ENCODE results near the gene ERN1. TPM values are rescaled to one million over a fixed set of nuclear protein-coding genes. Genes with fewer than 3 reads are reported as not detected.

ERN1 gene
- total and polyA plus RNA-seq, 8 donors, result 10.6 to 45.0 (median 11.5) TPM

DNA sequence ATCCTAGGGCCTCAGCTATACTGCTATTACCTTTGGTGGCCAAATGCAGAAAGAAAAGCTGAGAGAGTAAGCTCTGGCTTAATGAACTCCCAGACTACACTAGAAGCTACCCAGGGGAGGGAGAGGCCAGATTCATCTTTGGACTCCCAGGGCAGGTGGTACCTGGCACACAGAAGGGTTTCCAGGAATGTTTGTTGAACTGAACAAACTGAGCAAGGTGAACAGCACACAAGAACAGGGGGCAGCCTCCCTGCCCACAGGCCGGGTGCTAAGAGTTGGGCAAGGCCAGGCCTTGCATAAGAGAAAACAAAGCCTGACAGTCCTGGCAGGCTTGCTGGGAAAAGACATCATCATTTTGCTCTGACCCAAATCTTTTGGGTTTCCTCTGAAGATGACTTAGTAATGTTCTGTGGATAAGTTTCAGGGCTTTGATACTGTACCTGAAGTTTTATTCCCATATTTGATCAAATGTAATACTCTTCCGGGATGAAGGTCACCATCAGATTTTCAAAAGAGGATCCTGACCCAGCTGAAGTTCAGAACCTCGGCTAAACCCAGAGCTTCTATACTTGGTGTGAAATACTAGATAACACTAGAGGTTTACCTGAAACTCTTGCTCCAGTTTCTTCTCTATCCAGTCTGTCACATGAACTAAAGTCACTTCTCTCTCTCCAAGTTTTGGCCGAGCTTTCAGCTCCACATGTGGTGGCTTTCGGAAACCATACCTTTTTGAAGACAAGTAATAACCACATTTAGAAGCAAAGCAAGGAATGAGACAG lies 20.5 kb upstream of the ERN1 start:
- Histone ChIP-seq H3K27me3 (no peaks in the 10 kb centered on the region), H3K4me3 (no peak overlapping the region), H3K4me1 (peaks cover 32 to 68% of the 10 kb centered on the region in 2 donors), H3K9me3 (no peaks in the 10 kb centered on the region), H3K27ac (peak overlapping the region; percentile 8 to 69), H3K36me3 (peaks cover 0 to 34% of the 10 kb centered on the region in 2 donors)
- peak; percentile 15 for ATAC-seq
- intact Hi-C loops (cut with DNase I), result loop anchor here in 1 of 2 donors (10.0 kb wide), 1 partner anchor 114 kb away; the partner anchor contains the start of gene TEX2
- DNase-seq, result peak in 1 of 4 donors; percentile 60
- TF ChIP-seq, protein P1, sequence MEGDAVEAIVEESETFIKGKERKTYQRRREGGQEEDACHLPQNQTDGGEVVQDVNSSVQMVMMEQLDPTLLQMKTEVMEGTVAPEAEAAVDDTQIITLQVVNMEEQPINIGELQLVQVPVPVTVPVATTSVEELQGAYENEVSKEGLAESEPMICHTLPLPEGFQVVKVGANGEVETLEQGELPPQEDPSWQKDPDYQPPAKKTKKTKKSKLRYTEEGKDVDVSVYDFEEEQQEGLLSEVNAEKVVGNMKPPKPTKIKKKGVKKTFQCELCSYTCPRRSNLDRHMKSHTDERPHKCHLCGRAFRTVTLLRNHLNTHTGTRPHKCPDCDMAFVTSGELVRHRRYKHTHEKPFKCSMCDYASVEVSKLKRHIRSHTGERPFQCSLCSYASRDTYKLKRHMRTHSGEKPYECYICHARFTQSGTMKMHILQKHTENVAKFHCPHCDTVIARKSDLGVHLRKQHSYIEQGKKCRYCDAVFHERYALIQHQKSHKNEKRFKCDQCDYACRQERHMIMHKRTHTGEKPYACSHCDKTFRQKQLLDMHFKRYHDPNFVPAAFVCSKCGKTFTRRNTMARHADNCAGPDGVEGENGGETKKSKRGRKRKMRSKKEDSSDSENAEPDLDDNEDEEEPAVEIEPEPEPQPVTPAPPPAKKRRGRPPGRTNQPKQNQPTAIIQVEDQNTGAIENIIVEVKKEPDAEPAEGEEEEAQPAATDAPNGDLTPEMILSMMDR (IDR thresholded peaks at IDR 0.05), result no peak

DNA sequence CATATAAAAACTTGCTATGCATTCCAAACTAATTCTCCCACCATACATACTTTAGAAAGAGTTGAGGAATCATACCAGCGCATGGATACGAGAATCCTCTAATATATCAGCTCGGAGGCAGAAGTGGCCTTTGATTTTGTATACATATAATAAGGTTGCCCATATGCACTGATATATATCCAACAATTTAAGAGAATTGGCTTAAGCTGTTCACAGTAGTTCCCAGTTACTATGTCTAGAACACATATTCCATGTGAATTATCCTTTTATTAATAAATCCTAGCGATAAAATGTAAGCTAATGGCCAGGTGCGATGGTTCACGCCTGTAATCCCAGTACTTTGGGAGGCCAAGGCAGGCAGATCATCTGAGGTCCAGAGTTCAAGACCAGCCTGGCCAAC lies 19.3 kb upstream of the ERN1 start:
- peaks cover 23 to 65% of the 10 kb centered on the region in 2 donors for H3K4me1 ChIP-seq
- ATAC-seq (no peak), DNase-seq (no peak)
- H3K36me3 ChIP-seq, result peaks cover 0 to 28% of the 10 kb centered on the region in 2 donors
- intact Hi-C loops (cut with DNase I), result no loop called here
- H3K4me3 ChIP-seq, result no peak overlapping the region
- TF ChIP-seq, protein P1 (IDR thresholded peaks at IDR 0.05), result no peak
- peak overlapping the region in 1 of 2 donors; percentile 88 for H3K27ac ChIP-seq
- H3K9me3 ChIP-seq, result no peaks in the 10 kb centered on the region
- no peaks in the 10 kb centered on the region for H3K27me3 ChIP-seq

DNA sequence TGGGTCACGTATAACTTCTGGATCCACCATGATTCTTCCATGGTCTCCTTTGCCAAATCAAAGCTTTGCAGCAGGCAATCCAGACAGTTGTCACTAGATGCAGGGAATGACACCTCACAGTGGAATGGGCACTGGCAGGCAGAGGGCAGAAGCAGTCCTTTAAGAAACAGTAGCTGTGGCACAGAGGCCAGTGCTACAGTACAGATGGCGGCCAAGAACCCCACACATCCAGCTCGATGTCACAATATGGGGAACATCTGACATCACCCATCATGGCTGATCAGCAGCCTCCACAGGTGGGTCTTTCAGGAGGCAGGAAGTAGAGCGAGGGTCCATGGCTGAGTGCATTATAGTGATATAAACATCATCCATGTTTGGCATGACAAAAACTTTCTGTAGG lies 18.8 kb upstream of the ERN1 start:
- Histone ChIP-seq H3K4me1 (peaks cover 20 to 60% of the 10 kb centered on the region in 2 donors), H3K4me3 (no peak overlapping the region), H3K27ac (peak overlapping the region in 1 of 2 donors; percentile 88), H3K9me3 (no peaks in the 10 kb centered on the region), H3K36me3 (peaks cover 0 to 24% of the 10 kb centered on the region in 2 donors), H3K27me3 (no peaks in the 10 kb centered on the region)
- TF ChIP-seq, protein P1 (IDR thresholded peaks at IDR 0.05), result no peak
- ATAC-seq (no peak), DNase-seq (no peak)
- intact Hi-C loops (cut with DNase I), result no loop called here

DNA sequence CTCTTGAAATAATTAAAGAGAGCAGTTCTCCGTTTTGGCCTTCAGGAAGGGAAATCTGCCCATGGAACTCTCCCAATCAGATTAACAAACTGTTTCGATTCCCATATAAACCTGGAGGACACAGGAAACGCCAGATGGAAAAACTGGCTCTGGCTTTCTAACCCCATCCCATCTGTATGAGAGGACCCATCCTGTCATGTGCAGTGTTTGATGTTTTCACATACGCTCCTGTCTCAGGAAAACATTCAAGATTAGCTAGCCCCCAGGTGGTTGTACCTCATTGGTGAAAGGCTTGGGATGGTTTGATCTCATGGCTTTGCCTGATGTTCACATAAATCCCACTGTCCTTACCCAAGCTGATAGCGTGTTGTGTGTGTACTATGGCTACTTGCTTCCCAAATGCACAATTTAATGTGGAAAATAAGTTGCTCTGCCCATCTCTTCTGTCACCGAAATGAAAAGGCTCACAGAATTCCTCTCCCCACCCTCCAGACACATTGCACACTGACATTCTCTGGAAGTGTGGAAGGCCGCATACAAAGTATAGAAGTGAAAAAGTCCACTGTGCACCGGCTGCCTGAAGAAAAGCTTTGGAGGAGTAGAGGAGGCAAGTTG lies 18.2 kb upstream of the ERN1 start:
- Histone ChIP-seq H3K27ac (peak overlapping the region in 1 of 2 donors; percentile 88), H3K36me3 (peaks cover 0 to 19% of the 10 kb centered on the region in 2 donors), H3K4me3 (no peak overlapping the region), H3K4me1 (peaks cover 20 to 54% of the 10 kb centered on the region in 2 donors), H3K27me3 (no peaks in the 10 kb centered on the region), H3K9me3 (no peaks in the 10 kb centered on the region)
- TF ChIP-seq, protein P1 (IDR thresholded peaks at IDR 0.05), result no peak
- no peak for ATAC-seq
- intact Hi-C loops (cut with DNase I), result no loop called here
- no peak for DNase-seq
